Mammary epithelial cell (primary cell): ENCODE data around the gene AP2B1.

Experiments
- CTCF ChIP-seq, 2 donors: IDR thresholded peaks in 1 of 2; conservative IDR thresholded peaks in 1 of 2; 2 replicates each; pipeline ENCODE4 v1.5.1; 2011 to 2012; ENCODE audit warnings: inconsistent platforms in 2 of 2, low read length in 2 of 2, mild to moderate bottlenecking in 2 of 2, control low read depth in 1 of 2, low read depth in 1 of 2; ENCODE audit not compliant: insufficient read depth in 1 of 2; ENCODE audit errors: extremely low read depth in 1 of 2
- EZH2 ChIP-seq: IDR thresholded peaks from 2 replicates; pipeline ENCODE4 v1.6.1; 2012; ENCODE audit warnings: low read length, inconsistent platforms, borderline replicate concordance

- TF ChIP-seq CTCF (conservative IDR thresholded peaks at IDR 0.05 in 1 of 2, IDR thresholded peaks at IDR 0.05 in 1 of 2; ENCODE audit: extremely low read depth in 1 of 2, insufficient read depth in 1 of 2, low read depth in 1 of 2, low read length in 2 of 2) (no peak), EZH2 (no peak)
Observed at GRCh38 chr17:35731239-35731916, 144.3 kb downstream of the AP2B1 start, which contains the start of gene RASL10B.
